IMR-90 (cell line): ENCODE data around the gene EIF4ENIF1. TPM values are rescaled to one million over a fixed set of nuclear protein-coding genes. Genes with fewer than 3 reads are reported as not detected.

Experiments used
- ATAC-seq: fragments of 200-7000 bp; cut with Tn5 transposase; 2 replicates; pipeline ENCODE4 v1.9.1; 2020; ENCODE audit warnings: low read depth, mild to moderate bottlenecking, moderate library complexity
- BruUV-seq: library from RNA; stranded (reverse); fragments of 400-500 nt; replicated peaks from 2 replicates; lab custom pipeline; 2021; lab: Mats Ljungman, UMichigan
- CTCF ChIA-PET: fragments of 300-600 bp; formaldehyde crosslinking; extraction: SDS; loops from one replicate; lab custom pipeline; 2021; ENCODE audit warnings: antibody characterized with exemption; lab: Yijun Ruan, JAX
- POLR2A ChIA-PET: fragments of 300-600 bp; sonication (Branson Sonifier 250); formaldehyde crosslinking; loops from one replicate; lab custom pipeline; 2022; ENCODE audit warnings: antibody characterized with exemption; ENCODE audit not compliant: unreplicated experiment; lab: Charles Lee
- DNase-seq: peaks from one replicate; pipeline ENCODE4 v3.0.0; 2013
- H2AFZ ChIP-seq: replicated peaks from 2 replicates; pipeline ENCODE3; 2013; ENCODE audit warnings: low read length, mild to moderate bottlenecking; ENCODE audit not compliant: poor library complexity
- H2AK5ac ChIP-seq: 2 replicates; pipeline ENCODE4 v1.6.1; 2013; ENCODE audit warnings: low read depth, low read length, inconsistent platforms
- H2AK9ac ChIP-seq: replicated peaks from 2 replicates; pipeline ENCODE3; 2013; ENCODE audit warnings: mild to moderate bottlenecking, low read depth, low read length, moderate library complexity; ENCODE audit not compliant: poor library complexity
- H2BK120ac ChIP-seq: 2 replicates; pipeline ENCODE4 v1.6.1; 2013; ENCODE audit warnings: low read depth, low read length, inconsistent platforms
- H2BK15ac ChIP-seq: 3 replicates; pipeline ENCODE4 v1.6.1; 2013; ENCODE audit warnings: low read depth, low read length, inconsistent platforms
- H2BK20ac ChIP-seq: 2 replicates; pipeline ENCODE4 v1.6.1; 2013; ENCODE audit warnings: low read depth, mild to moderate bottlenecking, inconsistent platforms, low read length, moderate library complexity
- H2BK5ac ChIP-seq: 2 replicates; pipeline ENCODE4 v1.6.1; 2013; ENCODE audit warnings: mild to moderate bottlenecking, low read depth, low read length, inconsistent platforms; ENCODE audit not compliant: poor library complexity, severe bottlenecking
- H3K14ac ChIP-seq: replicated peaks from 2 replicates; pipeline ENCODE4 v1.6.1; 2013; ENCODE audit warnings: low read depth, low read length, inconsistent platforms
- H3K18ac ChIP-seq: 2 replicates; pipeline ENCODE4 v1.6.1; 2013; ENCODE audit warnings: low read depth, low read length, control low read depth
- H3K23ac ChIP-seq: 2 replicates; pipeline ENCODE4 v1.6.1; 2013; ENCODE audit warnings: low read depth, low read length, inconsistent platforms
- H3K27ac ChIP-seq: 2 replicates; pipeline ENCODE4 v1.5.1; 2013; ENCODE audit warnings: mild to moderate bottlenecking, control low read depth, low read length; ENCODE audit not compliant: insufficient read depth
- H3K27me3 ChIP-seq: 2 replicates; pipeline ENCODE4 v1.6.1; 2013; ENCODE audit warnings: low read length; ENCODE audit not compliant: control insufficient read depth, insufficient read depth
- H3K36me3 ChIP-seq: 2 replicates; pipeline ENCODE4 v1.6.1; 2013; ENCODE audit warnings: low read length, mixed read lengths; ENCODE audit not compliant: control insufficient read depth, insufficient read depth
- H3K4ac ChIP-seq: 2 replicates; pipeline ENCODE4 v1.6.1; 2013; ENCODE audit warnings: low read depth, low read length, inconsistent platforms
- H3K4me1 ChIP-seq: 2 replicates; pipeline ENCODE4 v1.6.1; 2013; ENCODE audit warnings: low read length, mixed read lengths; ENCODE audit not compliant: control insufficient read depth, insufficient read depth
- H3K4me2 ChIP-seq: 2 replicates; pipeline ENCODE4 v1.6.1; 2013; ENCODE audit warnings: low read depth, mild to moderate bottlenecking, control low read depth, low read length, moderate library complexity
- H3K4me3 ChIP-seq: 2 replicates; pipeline ENCODE4 v1.5.1; 2013; ENCODE audit warnings: low read depth, mild to moderate bottlenecking, control low read depth, low read length, moderate library complexity; ENCODE audit not compliant: insufficient read depth
- H3K56ac ChIP-seq: 2 replicates; pipeline ENCODE4 v1.6.1; 2013; ENCODE audit warnings: low read length, inconsistent platforms; ENCODE audit not compliant: insufficient read depth; ENCODE audit errors: extremely low read depth
- H3K79me1 ChIP-seq, 2 experiments: 2 replicates each; pipeline ENCODE4 v1.6.1; 2013; ENCODE audit warnings: low read length in 2 of 2, inconsistent platforms in 1 of 2, low read depth in 1 of 2
- H3K9ac ChIP-seq: 2 replicates; pipeline ENCODE4 v1.6.1; 2013; ENCODE audit warnings: low read depth, low read length, control low read depth
- H3K9me1 ChIP-seq: 2 replicates; pipeline ENCODE4 v1.6.1; 2013; ENCODE audit warnings: low read length, inconsistent platforms; ENCODE audit not compliant: insufficient read depth
- H3K9me3 ChIP-seq: 2 replicates; pipeline ENCODE4 v1.6.1; 2013; ENCODE audit warnings: low read length; ENCODE audit not compliant: control insufficient read depth, insufficient read depth
- H4K20me1 ChIP-seq: 2 replicates; pipeline ENCODE4 v1.6.1; 2013; ENCODE audit warnings: low read length, inconsistent platforms; ENCODE audit not compliant: insufficient read depth
- H4K5ac ChIP-seq: 2 replicates; pipeline ENCODE4 v1.6.1; 2013; ENCODE audit warnings: mild to moderate bottlenecking, low read depth, low read length, control low read depth
- H4K8ac ChIP-seq, 2 experiments: 2 replicates each; pipeline ENCODE4 v1.6.1; 2013; ENCODE audit warnings: low read depth in 2 of 2, low read length in 2 of 2, control low read depth in 1 of 2, inconsistent platforms in 1 of 2
- H4K91ac ChIP-seq: 2 replicates; pipeline ENCODE4 v1.6.1; 2013; ENCODE audit warnings: low read depth, low read length, inconsistent platforms; ENCODE audit not compliant: insufficient read depth
- BHLHE40 ChIP-seq: fragments of 150-350 bp; IDR thresholded peaks from 2 replicates; pipeline ENCODE4 v1.6.1; 2016; ENCODE audit warnings: mild to moderate bottlenecking, low read depth, low read length
- CEBPB ChIP-seq: IDR thresholded peaks from 2 replicates; pipeline ENCODE4 v1.6.1; 2012; ENCODE audit warnings: low read depth, low read length, improper control_type of control experiment
- CHD1 ChIP-seq: IDR thresholded peaks from 2 replicates; pipeline ENCODE4 v1.6.1; 2012; ENCODE audit warnings: low read depth, low read length, improper control_type of control experiment
- CTCF ChIP-seq: conservative IDR thresholded peaks from 2 replicates; pipeline ENCODE4 v1.5.1; 2012; ENCODE audit warnings: mild to moderate bottlenecking, low read depth, low read length, improper control_type of control experiment
- FOS ChIP-seq: fragments of 150-350 bp; IDR thresholded peaks from 2 replicates; pipeline ENCODE4 v1.6.1; 2016; ENCODE audit warnings: low read depth, low read length
- MAFK ChIP-seq: IDR thresholded peaks from 2 replicates; pipeline ENCODE4 v1.6.1; 2012; ENCODE audit warnings: low read depth, low read length, improper control_type of control experiment
- MAZ ChIP-seq: IDR thresholded peaks from 2 replicates; pipeline ENCODE4 v1.6.1; 2012; ENCODE audit warnings: low read depth, mild to moderate bottlenecking, low read length, improper control_type of control experiment, moderate library complexity, borderline replicate concordance
- MXI1 ChIP-seq: IDR thresholded peaks from 2 replicates; pipeline ENCODE4 v1.6.1; 2012; ENCODE audit warnings: low read depth, mild to moderate bottlenecking, low read length, moderate library complexity, borderline replicate concordance
- NFE2L2 ChIP-seq: fragments of 150-350 bp; IDR thresholded peaks from 2 replicates; pipeline ENCODE4 v1.6.1; 2016; ENCODE audit warnings: low read depth, mild to moderate bottlenecking, low read length
- POLR2A ChIP-seq: IDR thresholded peaks from 2 replicates; pipeline ENCODE4 v1.6.1; 2012; ENCODE audit warnings: mild to moderate bottlenecking, low read depth, low read length
- RAD21 ChIP-seq: IDR thresholded peaks from 2 replicates; pipeline ENCODE4 v1.6.1; 2012; ENCODE audit warnings: low read length, improper control_type of control experiment
- RCOR1 ChIP-seq: IDR thresholded peaks from 2 replicates; pipeline ENCODE4 v1.6.1; 2012; ENCODE audit warnings: mild to moderate bottlenecking, low read length, improper control_type of control experiment; ENCODE audit not compliant: insufficient replicate concordance
- RFX5 ChIP-seq: IDR thresholded peaks from 2 replicates; pipeline ENCODE4 v1.8.0; 2012; ENCODE audit warnings: low read depth, mild to moderate bottlenecking, low read length, moderate library complexity
- SMC3 ChIP-seq: fragments of 150-350 bp; IDR thresholded peaks from 2 replicates; pipeline ENCODE4 v1.6.1; 2016; ENCODE audit warnings: low read depth, mild to moderate bottlenecking, antibody characterized with exemption, low read length, moderate library complexity
- USF2 ChIP-seq: fragments of 150-350 bp; IDR thresholded peaks from 2 replicates; pipeline ENCODE4 v1.6.1; 2017; ENCODE audit warnings: mild to moderate bottlenecking, antibody characterized with exemption, low read length, low read depth
- WGBS, 2 experiments: methylation state at CpG; one replicate each; pipeline versions ENCODE4 v1.1.5 to v1.1.7; 2013; ENCODE audit warnings: missing lambda C conversion rate in 2 of 2; ENCODE audit not compliant: insufficient read length in 1 of 2; ENCODE audit errors: extremely low coverage in 2 of 2; 5-methylcytosine and 5-hydroxymethylcytosine counted together
- dilution Hi-C: fragments of 300-500 bp; cut with HindIII; formaldehyde crosslinking; loops from one replicate; pipeline ENCODE4 v1.14.3; 2018; ENCODE audit warnings: low sequenced_read_pairs; ENCODE audit not compliant: unreplicated experiment
- in situ Hi-C: fragments of 300-500 bp; cut with MboI; formaldehyde crosslinking; loops from 3 replicates; pipeline ENCODE4 v1.14.3; 2019; ENCODE audit warnings: low sequenced_read_pairs, inconsistent platforms, mixed read lengths
- intact Hi-C: fragments of 100-400 bp; cut with micrococcal nuclease; formaldehyde crosslinking; loops from 2 replicates; pipeline ENCODE4 v1.10.0; 2022
- polyA plus RNA-seq, 3 experiments: library from polyadenylated mRNA; depleted of rRNA; stranded (reverse); fragments of >200 nt; gene quantifications; 2 replicates each; pipeline ENCODE4 v1.2.3, GENCODE V29; 2012; ENCODE audit warnings: low replicate concordance in 1 of 3
- total RNA-seq: library from RNA; depleted of rRNA; stranded (reverse); fragments of >200 nt; gene quantifications from 2 replicates; pipeline ENCODE4 v1.2.3, GENCODE V29; 2012
- TF ChIP-seq, protein P1 (sequence below): fragments of 150-350 bp; IDR thresholded peaks from 2 replicates; pipeline ENCODE4 v1.6.1; 2016; ENCODE audit warnings: low read depth, mild to moderate bottlenecking, low read length, moderate library complexity, borderline replicate concordance

EIF4ENIF1 gene
- total and polyA plus RNA-seq, 2 of the 4 experiments (the other 2 are of a cell fraction): 14.7 to 16.0 TPM

GRCh38 chr22:31439808-31440207, 49.8 kb downstream of the EIF4ENIF1 start:
- BruUV-seq: TSS peak; percentile 58
- Histone ChIP-seq H2BK120ac (no peak overlapping the region), H4K20me1 (no peaks in the 10 kb centered on the region; the same call in 1 of the 2 replicates), H3K9me1 (no peaks in the 10 kb centered on the region), H3K27me3 (no peaks in the 10 kb centered on the region), H3K4ac (no peak overlapping the region), H3K23ac (no peak overlapping the region), H3K14ac (no peak overlapping the region), H3K4me1 (no peaks in the 10 kb centered on the region), H4K8ac (no peak overlapping the region), H3K4me2 (no peak overlapping the region), H2BK20ac (no peak overlapping the region), H4K5ac (no peak overlapping the region), H3K27ac (no peak overlapping the region), H3K36me3 (peaks cover 69% of the 10 kb centered on the region), H3K18ac (no peak overlapping the region), H2AK5ac (no peak overlapping the region), H3K9ac (no peak overlapping the region), H2BK15ac (no peak overlapping the region), H2AK9ac (no peak overlapping the region), H3K4me3 (no peak overlapping the region), H2BK5ac (no peak overlapping the region), H2AFZ (no peak overlapping the region), H4K91ac (no peak overlapping the region), H3K79me1 (peaks cover 12 to 22% of the 10 kb centered on the region in 2 experiments), H3K9me3 (no peaks in the 10 kb centered on the region), H3K56ac (no peak overlapping the region)
- in situ Hi-C loops (no loop called here), dilution Hi-C loops (no loop called here), intact Hi-C loops (no loop called here)
- CTCF ChIA-PET: interaction anchor here (0.8 to 1.6 kb wide), 2 partner anchors 11 to 12 kb away, joined by 3 to 5 read pairs; no protein-coding TSS in a partner anchor
- TF ChIP-seq RCOR1 (no peak), SMC3 (no peak), FOS (no peak), RFX5 (no peak), USF2 (no peak), POLR2A (no peak), CHD1 (no peak), CEBPB (no peak), NFE2L2 (no peak), RAD21 (no peak), MXI1 (no peak), CTCF (no peak), BHLHE40 (no peak), MAZ (no peak), MAFK (no peak)
- TF ChIP-seq, protein P1, sequence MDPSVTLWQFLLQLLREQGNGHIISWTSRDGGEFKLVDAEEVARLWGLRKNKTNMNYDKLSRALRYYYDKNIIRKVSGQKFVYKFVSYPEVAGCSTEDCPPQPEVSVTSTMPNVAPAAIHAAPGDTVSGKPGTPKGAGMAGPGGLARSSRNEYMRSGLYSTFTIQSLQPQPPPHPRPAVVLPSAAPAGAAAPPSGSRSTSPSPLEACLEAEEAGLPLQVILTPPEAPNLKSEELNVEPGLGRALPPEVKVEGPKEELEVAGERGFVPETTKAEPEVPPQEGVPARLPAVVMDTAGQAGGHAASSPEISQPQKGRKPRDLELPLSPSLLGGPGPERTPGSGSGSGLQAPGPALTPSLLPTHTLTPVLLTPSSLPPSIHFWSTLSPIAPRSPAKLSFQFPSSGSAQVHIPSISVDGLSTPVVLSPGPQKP: no peak
- DNase-seq (no peak), ATAC-seq (no peak)
- POLR2A ChIA-PET: no interaction called here
- 61% methylated on average over 3 of the region's 8 CpGs; no CpG with 5 or more reads in 1 of the 2 experiments for WGBS, 2 experiments
